GM21360 (cell line): ENCODE data around the gene C22orf31.
"Not testable (repeated sequence)": the region's sequence is repeated elsewhere in the genome, so short reads cannot be mapped to it uniquely, and the experiment has no call there.

ENCODE experiments used
- ATAC-seq: cut with Tn5 transposase; IDR thresholded peaks from one replicate; pipeline ENCODE4 v1.9.1; 2021; ENCODE audit warnings: mild to moderate bottlenecking, moderate library complexity; ENCODE audit not compliant: unreplicated experiment

C22orf31 gene

GRCh38 chr22:29061773-29062172 lies at the start of gene C22orf31:
C22orf31 (minus strand) TSS chr22:29061831; CDS start chr22:29061792, 39 bp downstream.
- ATAC-seq, result no peak

- ATAC-seq, result no peak
These were observed 49.3 kb upstream of the C22orf31 start for GRCh38 chr22:29110946-29111345.

- ATAC-seq, result no peak
These were observed 48.2 kb upstream of the C22orf31 start for GRCh38 chr22:29109822-29110221.

GRCh38 chr22:29108137-29108536 lies 46.5 kb upstream of the C22orf31 start:
- ATAC-seq, result no peak

GRCh38 chr22:29106839-29107238 lies 45.2 kb upstream of the C22orf31 start:
- no peak for ATAC-seq

- ATAC-seq, result no peak
These were observed 43.8 kb upstream of the C22orf31 start for GRCh38 chr22:29105468-29105867.

GRCh38 chr22:29103121-29103520 lies 41.5 kb upstream of the C22orf31 start:
- no peak for ATAC-seq

- ATAC-seq, result no peak
These were observed 40.7 kb upstream of the C22orf31 start for GRCh38 chr22:29102300-29102699.

GRCh38 chr22:29098296-29098695 lies 36.7 kb upstream of the C22orf31 start:
- ATAC-seq, result no peak

- ATAC-seq, result no peak
These were observed 35.4 kb upstream of the C22orf31 start for GRCh38 chr22:29096736-29097669.

- ATAC-seq, result no peak
These were observed 33.8 kb upstream of the C22orf31 start for GRCh38 chr22:29095459-29095858.

- ATAC-seq, result no peak
These were observed 32.1 kb upstream of the C22orf31 start for GRCh38 chr22:29093501-29094300.

- no peak for ATAC-seq
These were observed 31.4 kb upstream of the C22orf31 start for GRCh38 chr22:29093030-29093429.

GRCh38 chr22:29092243-29092642 lies 30.6 kb upstream of the C22orf31 start:
- ATAC-seq, result no peak

- no peak for ATAC-seq
These were observed 28.4 kb upstream of the C22orf31 start for GRCh38 chr22:29090039-29090438.

GRCh38 chr22:29089507-29089906 lies 27.9 kb upstream of the C22orf31 start:
- no peak for ATAC-seq

- no peak for ATAC-seq
These were observed 27.2 kb upstream of the C22orf31 start for GRCh38 chr22:29088809-29089208.

GRCh38 chr22:29087012-29087411 lies 25.4 kb upstream of the C22orf31 start:
- no peak for ATAC-seq

GRCh38 chr22:29083933-29084591 lies 22.4 kb upstream of the C22orf31 start:
- no peak for ATAC-seq

GRCh38 chr22:29083576-29083932 lies 21.9 kb upstream of the C22orf31 start:
- not testable (repeated sequence) for ATAC-seq

- ATAC-seq, result no peak
These were observed 21.4 kb upstream of the C22orf31 start for GRCh38 chr22:29082826-29083545.
